Right cardiac atrium (tissue), 5 donors: Measurements from ENCODE around the gene RBM23. TPM values are rescaled to one million over a fixed set of nuclear protein-coding genes. Genes with fewer than 3 reads are reported as not detected.
A peak's percentile ranks its signal among the peaks of the same experiment; 100 is the strongest.
"Not testable (repeated sequence)": the region's sequence is repeated elsewhere in the genome, so short reads cannot be mapped to it uniquely, and the experiment has no call there.

ENCODE experiments used
- ATAC-seq, 2 donors: fragments of 200-7000 bp; cut with Tn5 transposase; one replicate each; pipeline versions ENCODE4 v1.8.0 to v1.9.1; 2020; ENCODE audit warnings: moderate library complexity in 2 of 2, mild to moderate bottlenecking in 1 of 2
- DNase-seq, 3 donors: peaks; one replicate each; pipeline ENCODE4 v3.0.0-alpha.2; 2020
- H3K27ac ChIP-seq: one replicate; pipeline ENCODE4 v1.5.1; 2013; ENCODE audit warnings: mild to moderate bottlenecking, low read length, control low read depth, moderate library complexity
- H3K27me3 ChIP-seq: one replicate; pipeline ENCODE4 v1.6.1; 2013; ENCODE audit not compliant: control insufficient read depth, insufficient read depth
- H3K4me1 ChIP-seq: one replicate; pipeline ENCODE4 v1.6.1; 2013; ENCODE audit warnings: low read length; ENCODE audit not compliant: control insufficient read depth, insufficient read depth
- H3K4me3 ChIP-seq: one replicate; pipeline ENCODE4 v1.5.1; 2013; ENCODE audit warnings: low read length, control low read depth
- H3K9me3 ChIP-seq: one replicate; pipeline ENCODE4 v1.6.1; 2013; ENCODE audit warnings: low read length; ENCODE audit not compliant: control insufficient read depth
- WGBS: extraction: QIAGEN DNeasy Blood & Tissue Kit; methylation state at CpG from one replicate; pipeline ENCODE4 v1.1.7; 2013; 5-methylcytosine and 5-hydroxymethylcytosine counted together
- intact Hi-C, 4 donors: fragments of 100-400 bp; cut with DNase I; formaldehyde crosslinking; loops; one replicate each; pipeline versions ENCODE4 v1.11.0 to v1.14.0; 2022 to 2023
- polyA plus RNA-seq: library from polyadenylated mRNA; stranded (reverse); fragments of 200-250 nt; gene quantifications from one replicate; pipeline ENCODE4 v1.2.3, GENCODE V29; 2013
- total RNA-seq, 4 donors: library from RNA; stranded (reverse); fragmentation: NEBNext Ultra II Directional; extraction: Animal tissue kit (Norgen Biotek cat#: 25700); gene quantifications; one replicate each; pipeline ENCODE4 v1.2.1, GENCODE V29; 2021
- donor health status: healthy with polysubstance abuse.
- donor health status: DM: no; HTN: yes; CAD: no.
- donor health status: DM: no; HTN: no; CAD: no.
- donor health status: DM: no; HTN: yes; CAD: no; lungs with severe emphysema.
- donor health status: DM: yes; HTN: yes; CAD: no.

The RBM23 gene
- total and polyA plus RNA-seq, 5 donors = 26.0 to 66.3 (median 59.4) TPM

- intact Hi-C loops, H3K27me3 ChIP-seq, H3K27ac ChIP-seq, H3K4me1 ChIP-seq, H3K9me3 ChIP-seq, ATAC-seq, DNase-seq, H3K4me3 ChIP-seq: not testable (repeated sequence)
- WGBS = 87% methylated on average over 3 of the region's 3 CpGs
These were observed 58.6 kb downstream of the RBM23 start for GRCh38 chr14:22860377-22860776.

- H3K27me3 ChIP-seq = no peaks in the 10 kb centered on the region
- DNase-seq = no peak
- peaks cover under 1% of the 10 kb centered on the region for H3K4me1 ChIP-seq
- intact Hi-C loops = loop anchor here in 2 of 4 donors (10.0 kb wide), 3 partner anchors 202 to 472 kb away; no protein-coding TSS in a partner anchor
- WGBS = 95% methylated on average over 5 of the region's 5 CpGs
- no peak for ATAC-seq
- H3K9me3 ChIP-seq = no peaks in the 10 kb centered on the region
- no peak overlapping the region for H3K27ac ChIP-seq
- H3K4me3 ChIP-seq = no peak overlapping the region
These were observed 62.5 kb downstream of the RBM23 start for GRCh38 chr14:22856428-22856827.

DNA sequence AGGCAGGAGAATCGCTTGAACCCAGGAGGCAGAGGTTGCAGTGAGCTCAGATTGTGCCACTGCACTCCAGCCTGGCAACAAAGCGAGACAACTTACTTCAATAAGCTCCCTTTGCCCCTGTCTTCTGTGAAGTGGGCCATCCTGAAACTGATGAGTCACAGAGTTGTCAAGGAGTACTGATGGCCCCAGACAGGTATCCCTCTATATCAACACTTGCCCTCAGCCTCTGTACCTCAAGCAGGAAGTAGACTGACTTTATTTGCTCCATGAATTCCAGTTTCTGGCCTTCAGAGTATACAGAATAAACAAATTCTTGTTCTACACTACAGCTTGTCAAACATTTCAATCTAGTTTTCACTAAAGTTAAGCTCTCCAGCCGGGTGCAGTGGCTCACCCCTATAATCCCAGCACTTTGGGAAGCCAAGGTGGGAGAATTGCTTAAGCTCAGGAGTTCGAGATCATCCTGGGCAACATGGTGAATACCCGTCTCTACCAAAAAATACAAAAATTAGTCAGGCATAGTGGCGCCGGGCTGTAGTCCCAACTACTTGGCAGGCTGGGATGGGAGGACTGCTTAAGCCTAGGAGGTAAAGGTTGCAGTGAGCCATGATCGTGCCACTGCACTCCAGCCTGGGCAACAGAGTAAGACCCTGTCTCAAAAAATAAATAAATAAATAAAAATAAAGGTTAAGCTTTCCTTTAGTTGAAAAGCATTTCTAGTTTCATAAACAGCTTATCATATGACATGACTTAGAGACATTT, 63.8 kb downstream of the RBM23 start:
- ATAC-seq (no peak), DNase-seq (no peak)
- Histone ChIP-seq H3K27me3 (no peaks in the 10 kb centered on the region), H3K9me3 (no peaks in the 10 kb centered on the region), H3K27ac (no peak overlapping the region), H3K4me3 (no peak overlapping the region), H3K4me1 (peaks cover 10% of the 10 kb centered on the region)
- intact Hi-C loops = loop anchor here in 3 of 4 donors (5.0 to 10.0 kb wide), 4 partner anchors 200 to 470 kb away; no protein-coding TSS in a partner anchor
- 94% methylated on average over 8 of the region's 8 CpGs for WGBS

DNA sequence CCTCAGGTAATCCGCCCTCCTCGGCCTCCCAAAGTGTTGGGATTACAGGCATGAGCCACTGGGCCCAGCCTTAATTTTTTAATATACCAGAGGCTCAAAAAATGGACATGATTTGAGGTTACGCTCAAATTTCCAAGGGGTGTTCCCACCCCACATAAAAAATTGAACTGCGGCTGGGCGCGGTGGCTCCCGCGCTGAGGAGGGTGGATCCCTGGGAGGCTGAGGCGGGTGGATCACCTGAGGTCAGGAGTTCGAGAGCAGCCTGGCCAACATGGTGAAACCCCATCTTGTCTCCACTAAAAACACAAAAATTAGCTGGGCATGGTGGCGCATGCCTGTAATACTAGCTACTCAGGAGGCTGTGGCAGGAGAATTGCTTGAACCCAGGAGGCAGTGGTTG, 64.7 kb downstream of the RBM23 start:
- not testable (repeated sequence) for H3K27ac ChIP-seq, H3K27me3 ChIP-seq, H3K4me3 ChIP-seq, ATAC-seq, H3K9me3 ChIP-seq, DNase-seq
- intact Hi-C loops = loop anchor here in 3 of 4 donors (5.0 to 10.0 kb wide), 4 partner anchors 199 to 469 kb away; no protein-coding TSS in a partner anchor
- WGBS = 98% methylated on average over 11 of the region's 11 CpGs
- peaks cover 13% of the 10 kb centered on the region for H3K4me1 ChIP-seq

DNA sequence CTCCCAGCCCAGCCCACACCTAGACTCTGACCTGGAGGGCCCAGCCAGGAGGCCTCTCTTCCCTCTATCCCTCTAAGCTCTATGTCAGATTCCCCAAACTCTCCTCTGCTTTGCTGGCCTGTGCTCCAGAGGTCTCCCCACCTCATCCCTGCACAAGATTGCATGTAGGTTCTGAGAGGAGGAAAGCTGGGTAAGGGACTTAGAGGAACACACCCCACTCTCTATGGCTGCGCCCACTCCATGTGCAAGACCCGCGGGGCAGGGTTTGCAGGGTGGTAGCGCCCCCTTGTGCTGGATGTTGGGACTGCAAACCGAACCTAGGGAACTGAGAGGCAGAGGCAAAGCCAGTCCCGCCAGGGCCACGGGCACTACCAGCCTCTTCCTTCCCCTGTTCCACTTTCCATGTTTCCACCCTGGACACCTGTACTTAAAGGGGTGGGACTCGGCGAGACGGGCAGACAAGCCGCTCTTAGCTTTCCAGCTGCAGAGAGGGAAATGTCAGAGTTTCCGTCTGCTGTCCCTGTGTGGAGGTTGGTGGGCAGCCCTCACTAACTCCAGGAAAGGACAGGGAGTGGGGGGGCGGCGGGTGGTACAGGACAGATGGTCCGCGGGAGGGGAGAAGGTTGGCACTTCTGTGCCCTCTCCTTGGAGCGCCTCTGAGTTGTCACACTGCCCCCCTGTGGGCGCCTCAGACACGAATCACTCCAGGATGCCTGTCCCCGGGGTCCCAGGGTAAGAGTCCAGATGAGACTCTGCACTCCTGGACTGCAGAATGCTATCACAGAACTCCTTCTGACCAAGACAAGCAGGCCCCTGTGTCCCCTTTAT, 65.8 kb downstream of the RBM23 start:
- Histone ChIP-seq H3K4me3 (peak overlapping the region; percentile 46), H3K9me3 (no peaks in the 10 kb centered on the region), H3K27me3 (no peaks in the 10 kb centered on the region), H3K27ac (no peak overlapping the region), H3K4me1 (peaks cover 21% of the 10 kb centered on the region)
- DNase-seq = peak; percentile 85 to 96 (median 96)
- 2% methylated on average over 20 of the region's 20 CpGs for WGBS
- ATAC-seq = peak; percentile 46 to 58
- intact Hi-C loops = loop anchor here (2.0 to 10.0 kb wide), 5 partner anchors 30 to 468 kb away; no protein-coding TSS in a partner anchor

DNA sequence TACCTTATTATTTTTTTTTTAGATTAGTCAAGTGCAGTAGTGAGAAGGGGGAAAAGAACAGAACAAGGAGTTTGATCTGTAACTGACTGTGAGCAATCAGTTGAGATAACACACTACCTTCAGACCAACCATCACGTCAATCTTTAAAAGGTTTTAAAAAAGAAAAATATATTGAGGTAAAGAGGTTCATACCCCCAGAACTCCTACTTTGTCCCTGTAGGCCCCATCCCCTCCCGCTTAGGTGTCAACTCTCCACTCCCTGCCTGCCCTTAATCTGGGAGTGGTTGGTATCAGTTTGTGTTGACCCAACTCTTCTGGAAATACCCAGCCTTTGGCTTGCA, 66.4 kb downstream of the RBM23 start:
- Histone ChIP-seq H3K27ac (no peak overlapping the region), H3K4me3 (no peak overlapping the region), H3K9me3 (no peaks in the 10 kb centered on the region), H3K4me1 (peaks cover 25% of the 10 kb centered on the region), H3K27me3 (no peaks in the 10 kb centered on the region)
- 80% methylated on average over 2 of the region's 2 CpGs for WGBS
- DNase-seq (no peak), ATAC-seq (no peak)
- intact Hi-C loops = loop anchor here (2.0 to 10.0 kb wide), 5 partner anchors 30 to 468 kb away; no protein-coding TSS in a partner anchor

- 85% methylated on average over 11 of the region's 12 CpGs for WGBS
- H3K27ac ChIP-seq, ATAC-seq, H3K4me3 ChIP-seq, H3K27me3 ChIP-seq, DNase-seq, H3K9me3 ChIP-seq: not testable (repeated sequence)
- intact Hi-C loops = loop anchor here (2.0 to 10.0 kb wide), 5 partner anchors 29 to 467 kb away; no protein-coding TSS in a partner anchor
- H3K4me1 ChIP-seq = peaks cover 25% of the 10 kb centered on the region
These were observed 66.8 kb downstream of the RBM23 start for GRCh38 chr14:22852178-22852577.

GRCh38 chr14:22850944-22851764, 67.8 kb downstream of the RBM23 start:
- Histone ChIP-seq H3K4me3 (no peak overlapping the region), H3K9me3 (no peaks in the 10 kb centered on the region), H3K4me1 (peaks cover 25% of the 10 kb centered on the region), H3K27me3 (no peaks in the 10 kb centered on the region), H3K27ac (peak overlapping the region; percentile 82)
- 36% methylated on average over 9 of the region's 9 CpGs for WGBS
- peak; percentile 82 to 86 for ATAC-seq
- DNase-seq = peak; percentile 95 to 98 (median 97)
- intact Hi-C loops = loop anchor here in 3 of 4 donors (1.0 to 10.0 kb wide), 5 partner anchors 28 to 466 kb away; no protein-coding TSS in a partner anchor

- peak; percentile 9 to 19 for ATAC-seq
- H3K27me3 ChIP-seq = no peaks in the 10 kb centered on the region
- intact Hi-C loops = no loop called here
- H3K27ac ChIP-seq = peak overlapping the region; percentile 94
- H3K4me1 ChIP-seq = peaks cover 25% of the 10 kb centered on the region
- H3K9me3 ChIP-seq = no peaks in the 10 kb centered on the region
- no peak overlapping the region for H3K4me3 ChIP-seq
- 48% methylated on average over 19 of the region's 19 CpGs for WGBS
- peak; percentile 79 to 92 (median 89) for DNase-seq
These were observed 69.6 kb downstream of the RBM23 start for GRCh38 chr14:22849212-22849819.
